GM19043 (cell line): Measurements from ENCODE around the gene RAD51B.

Experiments
- ATAC-seq: cut with Tn5 transposase; IDR thresholded peaks from one replicate; pipeline ENCODE4 v1.9.1; 2021; ENCODE audit warnings: low read depth; ENCODE audit not compliant: unreplicated experiment

Gene RAD51B

GRCh38 chr14:67831113-67831512 is 11.5 kb downstream of the RAD51B start:
- no peak for ATAC-seq

- ATAC-seq: no peak
Measured at GRCh38 chr14:67833403-67833802, 13.8 kb downstream of the RAD51B start.

GRCh38 chr14:67835596-67835995 is 16.0 kb downstream of the RAD51B start:
- no peak for ATAC-seq

- no peak for ATAC-seq
Measured at GRCh38 chr14:67837011-67837624, 17.5 kb downstream of the RAD51B start.

GRCh38 chr14:67846029-67846610 is 26.5 kb downstream of the RAD51B start:
- ATAC-seq: no peak

- no peak for ATAC-seq
Measured at GRCh38 chr14:67850066-67850830, 30.7 kb downstream of the RAD51B start.

- no peak for ATAC-seq
Measured at GRCh38 chr14:67851785-67852410, 32.3 kb downstream of the RAD51B start.

GRCh38 chr14:67852926-67853604 is 33.5 kb downstream of the RAD51B start:
- ATAC-seq: no peak

GRCh38 chr14:67853715-67854114 is 34.1 kb downstream of the RAD51B start:
- no peak for ATAC-seq

- ATAC-seq: no peak
Measured at GRCh38 chr14:67856827-67857226, 37.2 kb downstream of the RAD51B start.

GRCh38 chr14:67857778-67858350 is 38.3 kb downstream of the RAD51B start:
- ATAC-seq: no peak

- no peak for ATAC-seq
Measured at GRCh38 chr14:67859169-67859749, 39.7 kb downstream of the RAD51B start.

GRCh38 chr14:67863223-67863622 is 43.6 kb downstream of the RAD51B start:
- ATAC-seq: no peak

GRCh38 chr14:67875175-67876006 is 55.8 kb downstream of the RAD51B start:
- ATAC-seq: no peak

- ATAC-seq: no peak
Measured at GRCh38 chr14:67879026-67879425, 59.4 kb downstream of the RAD51B start.

- peak; percentile 98 for ATAC-seq
Measured at GRCh38 chr14:67881225-67881624, 61.6 kb downstream of the RAD51B start.

GRCh38 chr14:67882986-67883555 is 63.5 kb downstream of the RAD51B start:
- no peak for ATAC-seq

GRCh38 chr14:67883717-67884116 is 64.1 kb downstream of the RAD51B start:
- ATAC-seq: no peak

- no peak for ATAC-seq
Measured at GRCh38 chr14:67886191-67886590, 66.6 kb downstream of the RAD51B start.
